Neuronal stem cell (in vitro differentiated cells): ENCODE data around the gene GMDS.
A peak's percentile ranks its signal among the peaks of the same experiment; 100 is the strongest.

Experiments
- DNase-seq: peaks from one replicate; pipeline ENCODE4 v3.0.0-alpha.2; 2013; ENCODE audit warnings: low spot score
- H2AFZ ChIP-seq: one replicate; pipeline ENCODE4 v1.6.1; 2013; ENCODE audit warnings: mild to moderate bottlenecking, low read length, inconsistent platforms
- H2AK5ac ChIP-seq: 2 replicates; pipeline ENCODE4 v1.6.1; 2013; ENCODE audit warnings: low read depth, mild to moderate bottlenecking, inconsistent platforms, low read length, moderate library complexity, mixed read lengths
- H2BK120ac ChIP-seq: 2 replicates; pipeline ENCODE4 v1.6.1; 2013; ENCODE audit warnings: low read depth, mild to moderate bottlenecking, inconsistent platforms, low read length, moderate library complexity, mixed read lengths
- H2BK12ac ChIP-seq: one replicate; pipeline ENCODE4 v1.6.1; 2013; ENCODE audit warnings: low read length, inconsistent platforms
- H2BK15ac ChIP-seq: 2 replicates; pipeline ENCODE4 v1.6.1; 2013; ENCODE audit warnings: mild to moderate bottlenecking, low read length, inconsistent platforms, mixed read lengths
- H2BK5ac ChIP-seq: one replicate; pipeline ENCODE4 v1.6.1; 2013; ENCODE audit warnings: inconsistent platforms, mild to moderate bottlenecking, low read length, moderate library complexity
- H3K14ac ChIP-seq: one replicate; pipeline ENCODE4 v1.6.1; 2013; ENCODE audit warnings: low read length, inconsistent platforms
- H3K18ac ChIP-seq: 2 replicates; pipeline ENCODE4 v1.6.1; 2013; ENCODE audit warnings: low read length, inconsistent platforms
- H3K23ac ChIP-seq: 2 replicates; pipeline ENCODE4 v1.6.1; 2013; ENCODE audit warnings: low read depth, mild to moderate bottlenecking, mixed read lengths, low read length, inconsistent platforms; ENCODE audit not compliant: poor library complexity
- H3K27ac ChIP-seq: replicated peaks from 3 replicates; pipeline ENCODE4 v1.5.1; 2013; ENCODE audit warnings: low read length, inconsistent platforms
- H3K27me3 ChIP-seq, 3 experiments: 2 replicates each; pipeline ENCODE4 v1.6.1; 2013; ENCODE audit warnings: low read length in 3 of 3, mild to moderate bottlenecking in 2 of 3, inconsistent platforms in 1 of 3, low read depth in 1 of 3, mixed read lengths in 1 of 3, moderate library complexity in 1 of 3; ENCODE audit not compliant: control insufficient read depth in 3 of 3, insufficient read depth in 3 of 3
- H3K36me3 ChIP-seq, 2 donors: replicated peaks in 1 of 2; 2 replicates each; pipeline ENCODE4 v1.6.1; 2013; ENCODE audit warnings: low read length in 2 of 2; ENCODE audit not compliant: control insufficient read depth in 2 of 2, insufficient read depth in 2 of 2
- H3K4ac ChIP-seq: 2 replicates; pipeline ENCODE4 v1.6.1; 2013; ENCODE audit warnings: inconsistent platforms, mild to moderate bottlenecking, low read length, moderate library complexity
- H3K4me1 ChIP-seq, 2 donors: 1 replicate in 1 of 2; 2 replicates in 1 of 2; pipeline ENCODE4 v1.6.1; 2013; ENCODE audit warnings: low read length in 2 of 2, low read depth in 1 of 2; ENCODE audit not compliant: control insufficient read depth in 2 of 2, insufficient read depth in 1 of 2
- H3K4me2 ChIP-seq: one replicate; pipeline ENCODE4 v1.6.1; 2013; ENCODE audit warnings: mild to moderate bottlenecking, low read length, inconsistent platforms; ENCODE audit not compliant: insufficient read depth, poor library complexity, severe bottlenecking
- H3K4me3 ChIP-seq, 2 donors: 2 replicates each; pipeline ENCODE4 v1.5.1; 2013; ENCODE audit warnings: low read length in 2 of 2, mild to moderate bottlenecking in 2 of 2, inconsistent platforms in 1 of 2, moderate library complexity in 1 of 2
- H3K79me1 ChIP-seq: one replicate; pipeline ENCODE4 v1.6.1; 2013; ENCODE audit warnings: low read depth, mild to moderate bottlenecking, inconsistent platforms, low read length, moderate library complexity
- H3K9ac ChIP-seq: one replicate; pipeline ENCODE4 v1.6.1; 2013; ENCODE audit warnings: mild to moderate bottlenecking, low read depth, low read length, inconsistent platforms; ENCODE audit not compliant: poor library complexity
- H3K9me3 ChIP-seq, 2 donors: replicated peaks in 1 of 2; 2 replicates each; pipeline versions ENCODE3 to v1.6.1; 2013; ENCODE audit warnings: low read length in 2 of 2, mild to moderate bottlenecking in 2 of 2, inconsistent platforms in 1 of 2, low read depth in 1 of 2, mixed read lengths in 1 of 2, moderate library complexity in 1 of 2; ENCODE audit not compliant: control insufficient read depth in 2 of 2, insufficient read depth in 1 of 2
- H4K8ac ChIP-seq: one replicate; pipeline ENCODE4 v1.6.1; 2013; ENCODE audit warnings: low read depth, mild to moderate bottlenecking, inconsistent platforms, low read length, moderate library complexity
- H4K91ac ChIP-seq: one replicate; pipeline ENCODE4 v1.6.1; 2013; ENCODE audit warnings: low read length, low read depth, mild to moderate bottlenecking, inconsistent platforms; ENCODE audit not compliant: poor library complexity
- WGBS, 2 donors: extraction: QIAGEN DNeasy Blood & Tissue Kit; methylation state at CpG; one replicate each; pipeline ENCODE4 v1.1.7; 2013; ENCODE audit warnings: missing lambda C conversion rate in 2 of 2, mixed read lengths in 1 of 2; ENCODE audit not compliant: insufficient read length in 2 of 2, insufficient replicate concordance in 1 of 2; ENCODE audit errors: extremely low coverage in 2 of 2; 5-methylcytosine and 5-hydroxymethylcytosine counted together

Gene GMDS

DNA sequence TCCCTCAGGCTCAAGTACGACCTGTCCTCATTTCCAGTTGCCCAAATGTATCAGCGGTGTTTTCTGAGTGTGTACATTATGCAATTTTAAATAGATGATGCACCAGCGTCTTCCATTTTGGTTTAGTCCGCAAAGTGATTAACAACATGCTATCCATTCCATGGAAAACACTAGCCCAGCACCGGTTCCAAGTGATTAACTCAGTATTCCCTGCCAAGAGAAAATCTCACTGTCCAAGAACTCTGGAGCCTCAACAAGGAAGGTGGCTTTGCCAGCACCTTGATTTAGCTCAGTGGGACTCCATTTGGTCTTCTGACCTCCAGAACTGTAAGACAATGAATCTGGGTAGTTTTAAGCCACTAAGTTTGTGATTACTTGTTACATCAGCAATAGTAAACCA, 528.5 kb downstream of the GMDS start:
- Histone ChIP-seq H3K9ac (no peak overlapping the region), H2AFZ (no peak overlapping the region), H2AK5ac (no peak overlapping the region), H3K4me1 (peaks cover 15% of the 10 kb centered on the region in 2 donors), H4K91ac (no peak overlapping the region), H3K27me3 (no peaks in the 10 kb centered on the region), H2BK15ac (no peak overlapping the region), H3K18ac (no peak overlapping the region), H2BK5ac (no peak overlapping the region), H2BK120ac (no peak overlapping the region), H3K4ac (no peak overlapping the region), H3K23ac (no peak overlapping the region), H3K79me1 (no peaks in the 10 kb centered on the region), H3K14ac (no peak overlapping the region), H3K4me2 (no peak overlapping the region), H3K9me3 (no peaks in the 10 kb centered on the region), H3K4me3 (no peak overlapping the region), H3K36me3 (no peaks in the 10 kb centered on the region), H3K27ac (no peak overlapping the region), H2BK12ac (no peak overlapping the region), H4K8ac (no peak overlapping the region)
- no CpG with 5 or more reads among the region's 5 CpGs for WGBS, 2 donors
- DNase-seq = no peak

GRCh38 chr6:1716396-1716795, 529.0 kb downstream of the GMDS start:
- Histone ChIP-seq H3K27me3 (no peaks in the 10 kb centered on the region), H3K4me2 (no peak overlapping the region), H2BK12ac (no peak overlapping the region), H3K36me3 (no peaks in the 10 kb centered on the region), H2BK5ac (no peak overlapping the region), H3K18ac (no peak overlapping the region), H3K9me3 (no peaks in the 10 kb centered on the region), H4K91ac (no peak overlapping the region), H4K8ac (no peak overlapping the region), H2AFZ (no peak overlapping the region), H3K4me3 (no peak overlapping the region), H3K4me1 (peaks cover 15% of the 10 kb centered on the region in 2 donors), H3K14ac (no peak overlapping the region), H2AK5ac (no peak overlapping the region), H3K23ac (no peak overlapping the region), H2BK120ac (peak overlapping the region; percentile 21), H3K27ac (no peak overlapping the region), H3K9ac (no peak overlapping the region), H2BK15ac (no peak overlapping the region), H3K79me1 (no peaks in the 10 kb centered on the region), H3K4ac (no peak overlapping the region)
- 100% methylated on average over 1 of the region's 5 CpGs; no CpG with 5 or more reads in 1 of the 2 donors for WGBS, 2 donors
- DNase-seq = no peak

DNA sequence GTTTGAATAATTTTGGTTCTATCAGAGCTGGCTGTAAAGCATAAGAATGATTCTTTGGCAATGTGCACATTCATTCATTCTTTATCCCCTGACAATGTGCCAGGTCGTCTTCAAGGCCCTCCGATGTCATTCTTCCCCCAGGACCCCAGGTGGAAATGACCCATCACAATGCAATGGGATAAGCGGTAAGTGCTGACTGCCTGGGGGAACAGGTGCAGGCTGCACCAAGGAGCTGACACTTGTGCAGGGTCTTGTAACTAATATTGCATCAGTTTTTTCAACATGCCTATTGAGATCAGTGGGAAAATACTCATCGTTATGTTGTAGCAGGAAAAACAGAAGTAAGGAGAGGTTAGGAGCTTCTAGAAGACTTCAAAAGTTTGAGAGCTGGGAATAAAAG, 530.1 kb downstream of the GMDS start:
- Histone ChIP-seq H3K9me3 (no peaks in the 10 kb centered on the region), H3K79me1 (no peaks in the 10 kb centered on the region), H3K14ac (no peak overlapping the region), H3K23ac (no peak overlapping the region), H2BK12ac (no peak overlapping the region), H2AFZ (no peak overlapping the region), H2AK5ac (no peak overlapping the region), H3K4me3 (no peak overlapping the region), H3K27ac (no peak overlapping the region), H3K9ac (no peak overlapping the region), H2BK5ac (no peak overlapping the region), H4K8ac (no peak overlapping the region), H3K36me3 (no peaks in the 10 kb centered on the region), H3K27me3 (no peaks in the 10 kb centered on the region), H3K4me1 (peaks cover 5 to 12% of the 10 kb centered on the region in 2 donors), H2BK120ac (no peak overlapping the region), H3K18ac (no peak overlapping the region), H4K91ac (no peak overlapping the region), H3K4me2 (no peak overlapping the region), H2BK15ac (no peak overlapping the region), H3K4ac (no peak overlapping the region)
- DNase-seq = no peak
- no CpG with 5 or more reads among the region's 4 CpGs for WGBS, 2 donors

GRCh38 chr6:1714654-1715053, 530.8 kb downstream of the GMDS start:
- Histone ChIP-seq H3K27ac (no peak overlapping the region), H2BK15ac (no peak overlapping the region), H3K4me3 (no peak overlapping the region), H3K4me2 (no peak overlapping the region), H3K14ac (no peak overlapping the region), H2AFZ (no peak overlapping the region), H3K4ac (no peak overlapping the region), H2BK120ac (no peak overlapping the region), H3K9me3 (no peaks in the 10 kb centered on the region), H3K27me3 (no peaks in the 10 kb centered on the region), H3K9ac (no peak overlapping the region), H2BK5ac (no peak overlapping the region), H3K79me1 (no peaks in the 10 kb centered on the region), H3K18ac (peak overlapping the region; percentile 38), H4K91ac (no peak overlapping the region), H2BK12ac (no peak overlapping the region), H3K36me3 (no peaks in the 10 kb centered on the region), H2AK5ac (no peak overlapping the region), H3K23ac (no peak overlapping the region), H4K8ac (no peak overlapping the region), H3K4me1 (peaks cover 0 to 12% of the 10 kb centered on the region in 2 donors)
- no CpG with 5 or more reads among the region's 5 CpGs for WGBS, 2 donors
- DNase-seq = no peak
